ENCODE measurements around the gene IDI2.

DNA sequence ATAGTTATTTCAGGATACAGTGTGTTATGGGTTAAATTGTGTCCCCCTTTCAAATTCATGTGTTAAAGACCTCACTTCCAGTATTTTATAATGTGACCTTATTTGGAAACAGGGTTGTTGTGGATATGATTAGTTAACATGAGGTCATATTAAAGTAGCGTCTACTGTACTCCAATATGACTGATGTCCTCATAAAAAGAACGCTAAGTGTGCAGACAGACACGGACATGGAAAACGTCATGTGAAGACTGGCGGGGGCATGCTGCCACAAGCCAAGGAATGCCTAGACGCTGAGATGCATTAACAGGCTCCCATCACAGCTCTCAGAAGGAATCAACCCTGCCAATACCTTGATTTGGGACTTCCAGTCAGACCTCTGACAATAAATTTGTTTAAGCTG, 29.0 kb upstream of the IDI2 start:
- TF ChIP-seq, protein P1, sequence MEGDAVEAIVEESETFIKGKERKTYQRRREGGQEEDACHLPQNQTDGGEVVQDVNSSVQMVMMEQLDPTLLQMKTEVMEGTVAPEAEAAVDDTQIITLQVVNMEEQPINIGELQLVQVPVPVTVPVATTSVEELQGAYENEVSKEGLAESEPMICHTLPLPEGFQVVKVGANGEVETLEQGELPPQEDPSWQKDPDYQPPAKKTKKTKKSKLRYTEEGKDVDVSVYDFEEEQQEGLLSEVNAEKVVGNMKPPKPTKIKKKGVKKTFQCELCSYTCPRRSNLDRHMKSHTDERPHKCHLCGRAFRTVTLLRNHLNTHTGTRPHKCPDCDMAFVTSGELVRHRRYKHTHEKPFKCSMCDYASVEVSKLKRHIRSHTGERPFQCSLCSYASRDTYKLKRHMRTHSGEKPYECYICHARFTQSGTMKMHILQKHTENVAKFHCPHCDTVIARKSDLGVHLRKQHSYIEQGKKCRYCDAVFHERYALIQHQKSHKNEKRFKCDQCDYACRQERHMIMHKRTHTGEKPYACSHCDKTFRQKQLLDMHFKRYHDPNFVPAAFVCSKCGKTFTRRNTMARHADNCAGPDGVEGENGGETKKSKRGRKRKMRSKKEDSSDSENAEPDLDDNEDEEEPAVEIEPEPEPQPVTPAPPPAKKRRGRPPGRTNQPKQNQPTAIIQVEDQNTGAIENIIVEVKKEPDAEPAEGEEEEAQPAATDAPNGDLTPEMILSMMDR (IDR thresholded peaks at IDR 0.05) = no peak
- TF ChIP-seq POLR2A (IDR thresholded peaks at IDR 0.05) = no peak

All from Peyer's patch (tissue), 4 donors.